Cortex of kidney (tissue), 1 donor: Measurements from ENCODE around the gene LRRTM4.
"Not testable (repeated sequence)": the region's sequence is repeated elsewhere in the genome, so short reads cannot be mapped to it uniquely, and the experiment has no call there.

Source experiments
- DNase-seq: peaks from one replicate; lab custom pipeline; 2025; lab: John Stamatoyannopoulos, UW

LRRTM4 gene

DNA sequence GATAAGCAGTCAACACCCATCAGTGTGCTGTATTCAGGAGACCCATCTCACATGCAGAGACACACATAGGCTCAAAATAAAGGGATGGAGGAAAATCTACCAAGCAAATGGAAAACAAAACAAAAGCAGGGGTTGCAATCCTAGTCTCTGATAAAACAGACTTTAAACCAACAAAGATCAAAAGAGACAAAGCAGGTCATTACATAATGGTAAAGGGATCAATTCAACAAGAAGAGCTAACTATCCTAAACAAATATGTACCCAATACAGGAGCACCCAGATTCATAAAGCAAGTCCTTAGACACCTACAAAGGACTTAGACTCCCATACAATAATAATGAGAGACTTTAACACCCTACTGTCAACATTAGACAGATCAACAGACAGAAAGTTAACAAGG is 358.2 kb downstream of the LRRTM4 start:
- DNase-seq, result not testable (repeated sequence)

- no peak for DNase-seq
Observed at GRCh38 chr2:77161009-77161408, 361.2 kb downstream of the LRRTM4 start.

DNA sequence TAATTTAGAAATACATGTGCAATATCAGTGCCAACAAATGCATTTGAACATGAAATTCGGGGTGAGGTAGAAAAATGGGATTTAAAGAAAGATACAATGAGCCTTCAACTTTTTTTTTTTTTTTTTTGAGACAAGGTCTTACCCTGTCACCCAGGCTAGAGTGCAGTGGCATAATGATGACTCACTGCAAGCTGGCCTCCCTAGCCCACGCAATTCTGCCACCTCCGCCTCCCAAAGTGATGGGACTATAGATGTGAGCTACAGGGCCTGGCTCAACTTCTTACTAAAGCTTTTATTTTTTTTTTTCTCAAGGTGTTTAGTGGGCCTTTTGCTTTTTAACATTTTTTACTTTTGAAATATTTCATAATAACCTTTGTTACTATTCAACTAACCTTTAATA is 365.6 kb downstream of the LRRTM4 start:
- DNase-seq, result no peak

- DNase-seq, result no peak
Observed at GRCh38 chr2:77155511-77155910, 366.7 kb downstream of the LRRTM4 start.

GRCh38 chr2:77149565-77149964 is 372.6 kb downstream of the LRRTM4 start:
- DNase-seq, result no peak

DNA sequence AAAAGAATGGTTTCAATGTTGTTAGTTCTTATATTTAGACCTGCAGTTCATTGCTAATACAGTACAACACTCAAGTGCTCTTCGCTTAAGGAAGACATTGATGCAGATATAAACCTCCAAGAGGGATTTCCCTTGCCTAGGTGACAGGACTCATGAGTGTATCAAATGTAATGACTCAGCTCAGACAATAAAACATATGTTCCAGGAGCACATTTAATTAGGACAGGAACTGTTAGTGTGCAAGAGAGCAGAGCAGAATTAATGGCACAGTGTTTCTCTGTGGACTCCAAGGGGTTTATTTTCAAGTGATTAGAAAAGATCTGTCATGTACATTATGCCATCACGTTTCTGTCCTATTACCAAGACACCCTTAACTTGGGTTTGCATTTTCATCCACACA is 375.0 kb downstream of the LRRTM4 start:
- DNase-seq, result no peak

DNA sequence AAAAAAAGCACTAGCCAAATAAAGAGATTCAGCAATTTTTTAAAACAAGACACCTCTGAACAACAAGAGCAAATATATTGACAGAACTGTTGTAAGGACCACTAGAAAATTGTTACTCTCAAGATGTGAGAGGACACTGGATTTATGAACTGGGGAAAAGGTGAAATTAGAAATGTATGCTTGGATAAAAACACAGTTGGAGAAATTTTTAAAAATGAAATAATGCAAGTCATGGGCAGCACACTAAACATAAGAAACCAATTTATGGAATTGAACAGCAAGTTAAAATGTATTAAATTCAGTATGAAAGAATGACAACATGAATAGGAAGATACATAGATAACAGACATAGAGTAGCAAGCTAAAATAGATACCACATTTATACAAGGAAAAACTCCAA is 377.4 kb downstream of the LRRTM4 start:
- no peak for DNase-seq

DNA sequence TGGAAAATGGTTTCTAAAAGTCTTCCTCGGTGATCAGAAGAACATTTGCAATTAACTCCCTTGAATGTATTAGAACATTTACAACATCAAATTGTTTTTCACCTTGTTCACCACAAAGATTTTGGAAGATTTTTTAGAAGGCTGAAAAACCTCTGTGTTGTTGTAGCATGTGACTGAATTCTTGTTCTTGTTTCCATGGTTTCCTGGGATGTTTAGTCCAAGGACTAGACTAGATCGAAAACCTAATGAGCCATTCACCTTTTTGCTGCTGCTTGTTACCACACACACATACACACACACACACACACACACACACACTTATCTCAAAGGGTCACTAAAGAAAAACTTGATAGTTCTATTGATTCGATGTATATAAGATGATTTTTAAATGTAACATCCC is 380.0 kb downstream of the LRRTM4 start:
- DNase-seq, result no peak

GRCh38 chr2:77128479-77128878 is 393.7 kb downstream of the LRRTM4 start:
- DNase-seq, result not testable (repeated sequence)

- DNase-seq, result no peak
Observed at GRCh38 chr2:77127345-77127744, 394.8 kb downstream of the LRRTM4 start.

- DNase-seq, result no peak
Observed at GRCh38 chr2:77121518-77121917, 400.7 kb downstream of the LRRTM4 start.

GRCh38 chr2:77119333-77119732 is 402.8 kb downstream of the LRRTM4 start:
- no peak for DNase-seq

DNA sequence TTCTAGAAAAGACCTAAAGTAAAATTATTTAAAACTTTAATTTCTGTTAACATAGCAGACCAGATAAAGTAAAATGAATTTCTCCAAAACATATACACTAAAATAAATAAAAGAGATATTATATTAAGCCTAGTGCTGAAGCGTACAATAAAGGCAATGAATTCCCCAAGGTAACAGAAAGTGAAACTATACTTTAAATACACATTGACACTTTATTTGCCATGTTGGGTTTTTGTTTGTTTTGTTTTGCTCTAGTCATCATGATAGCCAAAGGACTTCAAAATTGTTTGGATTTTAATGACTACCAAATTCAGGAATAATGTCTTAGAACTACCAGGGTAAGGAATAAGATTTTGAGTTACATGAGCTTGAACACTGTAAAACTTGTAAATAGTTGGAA is 413.3 kb downstream of the LRRTM4 start:
- DNase-seq, result no peak

- no peak for DNase-seq
Observed at GRCh38 chr2:77105008-77105407, 417.2 kb downstream of the LRRTM4 start.

DNA sequence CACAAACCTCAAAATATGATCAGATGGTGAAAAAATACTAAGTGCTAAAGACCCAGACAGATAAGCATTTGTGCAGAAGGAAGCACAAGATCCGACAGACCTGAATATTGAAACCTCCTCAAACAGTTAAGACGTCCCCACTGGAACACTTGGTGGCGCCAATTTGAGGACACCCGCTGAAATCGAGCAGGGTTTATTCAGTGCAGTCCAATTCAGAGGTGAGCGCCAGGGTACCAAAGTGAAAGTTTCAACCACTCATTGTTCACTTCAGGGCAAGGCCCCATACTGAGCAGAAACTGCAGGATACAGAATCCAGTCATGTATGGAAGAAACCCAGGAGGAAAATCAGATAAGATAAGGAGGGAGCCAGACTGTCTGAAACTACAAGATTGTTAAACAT is 417.6 kb downstream of the LRRTM4 start:
- no peak for DNase-seq

GRCh38 chr2:77102927-77103326 is 419.2 kb downstream of the LRRTM4 start:
- DNase-seq, result no peak

DNA sequence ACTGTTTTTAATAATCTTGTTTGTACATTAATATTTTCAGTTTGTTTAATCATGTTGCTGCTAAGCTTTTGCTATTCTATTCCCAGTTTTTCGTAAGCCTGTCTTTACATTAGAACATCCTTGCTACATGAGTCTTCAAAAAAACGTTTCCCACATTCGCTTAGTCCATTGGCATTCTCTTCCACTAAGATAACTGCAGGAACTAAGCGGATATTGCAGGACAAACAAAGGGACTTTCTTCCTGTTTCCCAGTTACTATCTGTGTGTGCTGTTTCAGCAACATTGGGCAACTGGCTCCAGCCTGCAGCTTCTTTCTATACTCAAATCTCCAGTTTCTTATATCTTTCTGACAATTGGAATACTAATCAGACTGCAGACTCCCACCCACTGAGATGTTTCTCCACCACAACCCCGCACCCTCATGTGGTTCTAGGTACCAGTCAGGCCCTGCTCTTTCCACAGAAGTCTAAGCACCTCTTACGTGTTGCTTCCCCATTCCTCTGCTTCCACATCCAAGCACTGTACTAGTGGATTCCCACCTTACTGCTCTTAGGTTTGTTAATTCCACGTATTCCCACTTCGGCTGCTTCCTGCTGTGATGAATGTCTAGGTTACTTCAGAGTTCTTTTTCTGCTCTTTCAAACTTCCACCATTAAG is 420.3 kb downstream of the LRRTM4 start:
- no peak for DNase-seq

- no peak for DNase-seq
Observed at GRCh38 chr2:77099961-77100360, 422.2 kb downstream of the LRRTM4 start.

- DNase-seq, result not testable (repeated sequence)
Observed at GRCh38 chr2:77095525-77095924, 426.7 kb downstream of the LRRTM4 start.

DNA sequence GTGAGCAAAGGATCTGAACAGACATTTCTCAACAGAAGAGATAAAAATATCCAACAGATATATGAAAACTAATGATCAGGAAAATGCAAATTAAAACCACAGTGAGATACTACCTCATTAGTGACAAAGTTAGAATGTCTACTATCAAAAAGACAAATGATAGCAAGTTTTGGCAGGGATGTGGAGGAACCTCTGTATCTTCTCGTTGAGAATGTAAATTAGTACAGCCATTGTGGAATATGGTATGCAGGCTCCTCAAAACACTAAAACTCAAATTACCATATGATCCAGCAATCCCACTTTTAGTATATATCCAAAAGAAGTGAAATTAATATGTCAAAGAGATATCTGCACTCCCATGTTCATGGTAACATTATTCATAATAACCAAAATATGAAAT is 427.1 kb downstream of the LRRTM4 start:
- no peak for DNase-seq

- DNase-seq, result not testable (repeated sequence)
Observed at GRCh38 chr2:77088424-77088823, 433.8 kb downstream of the LRRTM4 start.

- no peak for DNase-seq
Observed at GRCh38 chr2:77087987-77088414, 434.2 kb downstream of the LRRTM4 start.

GRCh38 chr2:77086478-77086877 is 435.7 kb downstream of the LRRTM4 start:
- DNase-seq, result no peak

DNA sequence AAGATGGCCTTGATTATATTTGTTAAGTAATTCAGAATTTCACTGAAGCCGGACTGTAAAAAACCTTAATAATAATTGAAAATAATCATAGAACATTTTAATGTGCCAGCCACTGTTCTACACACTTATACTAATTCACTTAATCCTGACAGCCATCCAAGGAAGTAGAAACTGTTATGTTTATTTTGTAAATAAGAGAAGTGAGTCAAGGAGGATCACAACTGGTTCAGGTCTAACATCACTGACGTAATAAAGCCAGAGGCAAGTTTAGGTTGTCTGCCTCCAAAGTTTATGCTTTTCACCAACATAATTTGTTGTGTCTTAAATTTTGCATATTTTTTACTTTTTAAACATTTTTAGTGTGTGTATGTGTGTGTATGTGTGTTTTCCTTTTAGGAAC is 436.1 kb downstream of the LRRTM4 start:
- no peak for DNase-seq
